GM13977 (cell line): Measurements from ENCODE around the gene GRM4.

Experiments used
- DNase-seq: peaks from one replicate; pipeline ENCODE4 v3.0.0; 2012; ENCODE audit warnings: low spot score
- in situ Hi-C: fragments of 300-500 bp; cut with MboI; formaldehyde crosslinking; loops from one replicate; pipeline ENCODE4 v1.12.0; 2022; ENCODE audit warnings: low sequenced_read_pairs, low pct_unique_long_range_greater_than_20kb, mixed read lengths, inconsistent platforms; ENCODE audit not compliant: unreplicated experiment
- TF ChIP-seq, protein P1 (sequence below): IDR thresholded peaks from 2 replicates; pipeline ENCODE4 v1.5.1; 2012; ENCODE audit warnings: mild to moderate bottlenecking, control low read depth; ENCODE audit not compliant: insufficient read depth; ENCODE audit errors: extremely low read depth, missing control alignments

GRM4 gene

DNA sequence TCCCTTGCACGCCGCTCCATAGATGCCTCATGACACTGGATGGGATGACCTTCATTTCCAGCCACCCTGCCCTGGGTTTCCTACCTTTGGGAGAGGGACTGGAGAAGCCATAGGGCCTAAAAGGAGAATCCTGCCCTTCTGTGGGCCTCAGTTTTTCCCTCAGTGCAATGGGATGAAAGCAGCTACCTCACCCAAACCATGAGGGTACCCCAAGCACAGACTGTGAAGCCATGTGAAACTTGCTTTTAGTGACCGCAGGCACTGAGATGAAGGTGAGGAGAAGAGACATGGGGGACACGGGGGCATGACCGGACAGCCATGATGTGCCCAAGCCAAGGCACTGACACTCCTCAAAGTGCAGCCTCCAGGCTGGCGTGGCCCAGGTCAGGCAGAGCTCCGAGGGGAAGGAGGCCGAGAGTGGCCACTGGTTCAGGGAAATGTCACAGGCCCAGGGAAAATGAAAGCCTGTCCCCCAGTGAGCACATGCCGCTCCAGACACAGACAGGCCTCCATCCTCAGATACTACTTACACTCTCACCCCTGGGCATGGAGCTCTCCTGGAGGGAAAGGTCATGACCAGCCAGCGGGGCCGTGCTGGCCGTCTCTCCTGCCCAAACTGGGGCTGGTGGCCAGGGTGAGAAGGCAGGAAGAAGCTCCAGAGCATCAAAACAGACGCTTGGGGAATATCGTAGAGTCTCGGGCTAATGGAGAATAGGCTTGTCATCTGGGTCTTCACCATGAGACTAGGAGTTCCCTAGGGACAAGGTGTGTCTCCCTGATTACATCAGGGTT lies 116.2 kb downstream of the GRM4 start:
- TF ChIP-seq, protein P1, sequence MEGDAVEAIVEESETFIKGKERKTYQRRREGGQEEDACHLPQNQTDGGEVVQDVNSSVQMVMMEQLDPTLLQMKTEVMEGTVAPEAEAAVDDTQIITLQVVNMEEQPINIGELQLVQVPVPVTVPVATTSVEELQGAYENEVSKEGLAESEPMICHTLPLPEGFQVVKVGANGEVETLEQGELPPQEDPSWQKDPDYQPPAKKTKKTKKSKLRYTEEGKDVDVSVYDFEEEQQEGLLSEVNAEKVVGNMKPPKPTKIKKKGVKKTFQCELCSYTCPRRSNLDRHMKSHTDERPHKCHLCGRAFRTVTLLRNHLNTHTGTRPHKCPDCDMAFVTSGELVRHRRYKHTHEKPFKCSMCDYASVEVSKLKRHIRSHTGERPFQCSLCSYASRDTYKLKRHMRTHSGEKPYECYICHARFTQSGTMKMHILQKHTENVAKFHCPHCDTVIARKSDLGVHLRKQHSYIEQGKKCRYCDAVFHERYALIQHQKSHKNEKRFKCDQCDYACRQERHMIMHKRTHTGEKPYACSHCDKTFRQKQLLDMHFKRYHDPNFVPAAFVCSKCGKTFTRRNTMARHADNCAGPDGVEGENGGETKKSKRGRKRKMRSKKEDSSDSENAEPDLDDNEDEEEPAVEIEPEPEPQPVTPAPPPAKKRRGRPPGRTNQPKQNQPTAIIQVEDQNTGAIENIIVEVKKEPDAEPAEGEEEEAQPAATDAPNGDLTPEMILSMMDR = no peak
- no peak for DNase-seq
- in situ Hi-C loops = loop anchor here (25.0 kb wide), 1 partner anchor 242 kb away; the partner anchor contains the start of gene LEMD2

DNA sequence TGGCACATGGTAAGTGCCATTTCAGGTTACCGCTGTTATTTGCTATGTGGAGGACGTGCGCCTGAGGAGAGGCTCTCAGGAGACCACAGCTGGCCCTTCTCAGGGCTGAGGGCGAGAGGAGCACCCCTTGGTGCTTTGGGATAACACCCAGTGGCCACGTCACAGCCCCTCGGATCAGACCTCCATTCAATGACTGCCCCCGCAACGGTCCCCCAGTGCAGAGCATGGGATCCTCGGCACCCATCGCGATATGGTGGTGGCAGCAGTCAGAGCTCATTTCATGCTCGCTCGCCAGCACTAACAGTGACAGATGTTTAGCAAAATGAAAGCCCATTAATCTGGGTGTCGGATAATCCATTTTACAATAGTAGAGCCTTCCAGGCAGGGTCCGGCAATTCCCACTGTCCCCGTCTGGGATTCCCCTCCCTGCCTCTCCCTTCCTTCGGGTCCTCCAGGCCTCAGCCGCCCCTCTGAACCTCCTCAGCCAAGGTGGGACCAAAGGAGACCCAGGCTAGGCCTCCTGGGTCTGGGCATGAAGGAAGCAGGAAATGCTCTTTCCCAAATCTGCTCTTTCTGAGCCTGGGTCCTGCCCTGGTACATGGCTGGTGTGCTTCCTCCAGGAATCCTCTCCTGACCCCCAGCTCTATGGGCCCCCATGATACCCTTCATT lies 117.1 kb downstream of the GRM4 start:
- DNase-seq = no peak
- in situ Hi-C loops = loop anchor here (25.0 kb wide), 1 partner anchor 242 kb away; the partner anchor contains the start of gene LEMD2
- TF ChIP-seq, protein P1 = no peak

DNA sequence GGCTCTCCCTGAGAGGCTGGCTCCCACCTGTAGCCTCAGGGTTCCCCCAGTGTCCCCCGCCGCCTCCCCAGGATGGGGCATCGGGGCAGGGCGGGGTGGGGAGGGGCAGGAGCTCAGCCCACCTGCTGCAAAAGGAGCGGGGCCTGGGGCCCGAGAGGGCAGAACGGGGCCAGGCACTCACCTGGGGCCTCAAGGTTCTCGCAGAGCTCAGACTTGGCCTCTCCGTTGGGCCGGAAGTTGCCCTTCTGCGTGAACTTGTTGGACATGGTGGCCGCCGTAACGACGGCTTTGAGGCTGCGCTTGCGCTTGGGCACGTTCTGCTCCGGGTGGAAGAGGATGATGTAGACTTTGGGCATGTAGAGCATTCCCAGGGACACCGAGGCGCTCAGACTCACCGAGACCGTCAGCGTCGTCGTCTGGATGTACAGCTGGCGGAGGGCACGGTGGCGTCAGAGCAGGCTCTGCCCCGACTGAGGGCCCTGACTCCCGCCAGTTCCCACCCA lies 117.9 kb downstream of the GRM4 start:
- DNase-seq = no peak
- in situ Hi-C loops = loop anchor here (25.0 kb wide), 1 partner anchor 241 kb away; the partner anchor contains the start of gene LEMD2
- TF ChIP-seq, protein P1 = no peak

DNA sequence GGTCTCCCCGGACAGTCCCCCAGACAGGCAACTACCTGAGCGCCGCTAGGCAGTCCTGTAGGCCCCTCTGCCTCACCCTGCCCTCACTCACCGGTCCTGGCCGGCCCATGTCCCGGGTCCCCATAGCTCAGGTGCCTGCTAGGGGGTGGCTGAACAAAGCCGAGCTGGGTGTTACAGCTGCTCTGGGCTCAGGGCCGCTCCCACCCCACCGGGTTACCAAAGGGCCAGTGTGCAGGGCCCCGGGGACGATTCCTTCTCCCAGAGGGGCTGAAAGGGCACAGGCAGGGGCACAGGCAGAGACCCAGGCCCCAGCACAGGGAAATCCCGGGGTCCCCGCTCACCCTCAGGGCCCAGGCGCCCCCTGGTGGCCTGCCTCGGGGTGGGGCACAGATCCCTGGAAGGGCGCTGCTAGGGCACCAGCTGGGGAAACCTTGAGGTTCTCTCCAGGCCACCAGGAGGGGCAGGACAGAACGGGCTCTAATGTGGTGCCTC lies 118.4 kb downstream of the GRM4 start:
- in situ Hi-C loops = loop anchor here (25.0 kb wide), 1 partner anchor 240 kb away; the partner anchor contains the start of gene LEMD2
- peak; percentile 82 for DNase-seq

DNA sequence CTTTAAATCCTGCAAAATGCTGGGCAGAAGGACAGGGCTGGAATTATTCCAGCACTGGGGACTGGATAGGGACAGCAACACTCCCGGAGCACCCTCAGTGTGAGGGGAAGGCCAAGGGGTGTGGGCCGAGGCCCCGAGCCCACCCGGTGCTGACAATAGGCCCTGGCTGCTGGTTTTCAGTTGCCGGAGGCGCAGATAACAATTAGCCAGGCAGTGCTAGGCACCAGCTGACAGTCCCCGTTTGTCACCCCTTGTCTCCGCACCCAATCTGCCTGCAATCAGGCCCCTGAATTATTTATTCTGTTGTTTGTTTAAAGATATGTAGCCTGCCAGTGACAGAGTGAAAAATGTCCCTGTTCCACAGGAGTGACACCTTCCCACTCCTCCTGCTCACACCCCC lies 120.0 kb downstream of the GRM4 start:
- in situ Hi-C loops = loop anchor here (25.0 kb wide), 1 partner anchor 239 kb away; the partner anchor contains the start of gene LEMD2
- TF ChIP-seq, protein P1 = no peak
- no peak for DNase-seq

More for the DNA sequence above, 118.4 kb downstream of the GRM4 start:
- TF ChIP-seq, protein P1 = peak; percentile 80

DNA sequence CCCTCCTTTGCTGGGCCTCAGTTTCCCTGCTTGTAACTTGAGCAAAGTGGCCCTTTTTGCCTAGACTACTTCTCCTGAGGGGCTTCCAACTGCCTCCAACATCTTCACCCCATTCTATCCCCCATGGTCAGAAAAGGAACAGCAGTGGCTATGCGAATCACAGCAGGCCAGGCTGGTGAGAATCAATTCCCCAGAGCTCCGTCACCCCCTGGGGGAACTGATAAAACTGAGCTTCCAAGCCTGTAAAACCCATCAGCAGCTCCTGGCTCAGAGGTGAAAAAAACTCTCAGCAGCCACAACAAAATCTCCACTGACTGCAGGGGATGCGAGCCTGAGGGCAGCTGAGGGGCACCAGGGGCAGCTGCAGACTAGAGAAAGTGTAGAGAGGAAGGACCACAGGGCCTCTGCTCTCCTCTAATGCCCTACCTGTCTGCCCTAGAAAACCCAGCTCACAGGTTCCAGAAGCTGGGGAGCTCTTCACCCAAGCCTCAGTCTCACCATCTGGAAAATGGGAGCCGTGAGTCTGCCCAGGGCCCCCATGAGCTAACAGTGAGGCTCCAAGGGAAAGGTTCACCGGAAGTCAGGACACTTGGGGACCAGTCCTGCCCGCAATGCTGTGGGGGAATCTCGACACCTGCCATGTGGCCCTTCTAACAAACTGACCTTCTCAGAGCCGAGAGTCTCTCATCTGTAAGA lies 120.6 kb downstream of the GRM4 start:
- TF ChIP-seq, protein P1 = no peak
- in situ Hi-C loops = loop anchor here (25.0 kb wide), 1 partner anchor 238 kb away; the partner anchor contains the start of gene LEMD2
- no peak for DNase-seq
